SIG-M5 (cell line): ENCODE measurements around the gene LYZL2.
"Not testable (repeated sequence)": the region's sequence is repeated elsewhere in the genome, so short reads cannot be mapped to it uniquely, and the experiment has no call there.

Experiments
- DNase-seq: peaks from one replicate; lab custom pipeline; 2025; lab: John Stamatoyannopoulos, UW

LYZL2 gene

GRCh38 chr10:30594077-30594476 is 35.5 kb downstream of the LYZL2 start:
- DNase-seq = no peak

GRCh38 chr10:30592770-30593169 is 36.8 kb downstream of the LYZL2 start:
- not testable (repeated sequence) for DNase-seq

GRCh38 chr10:30591249-30591670 is 38.3 kb downstream of the LYZL2 start:
- no peak for DNase-seq

GRCh38 chr10:30589441-30589840 is 40.1 kb downstream of the LYZL2 start:
- no peak for DNase-seq

GRCh38 chr10:30587522-30588031 is 42.0 kb downstream of the LYZL2 start:
- DNase-seq = peak; percentile 14

GRCh38 chr10:30586828-30587227 is 42.7 kb downstream of the LYZL2 start:
- no peak for DNase-seq

GRCh38 chr10:30583778-30584415 is 45.7 kb downstream of the LYZL2 start:
- DNase-seq = no peak

GRCh38 chr10:30581779-30582380 is 47.7 kb downstream of the LYZL2 start:
- no peak for DNase-seq

- no peak for DNase-seq
Observed at GRCh38 chr10:30580676-30581075, 48.9 kb downstream of the LYZL2 start.

GRCh38 chr10:30580241-30580640 is 49.3 kb downstream of the LYZL2 start:
- DNase-seq = no peak

GRCh38 chr10:30579574-30579973 is 50.0 kb downstream of the LYZL2 start:
- no peak for DNase-seq

- DNase-seq = no peak
Observed at GRCh38 chr10:30577048-30577447, 52.5 kb downstream of the LYZL2 start.

GRCh38 chr10:30576641-30577040 is 52.9 kb downstream of the LYZL2 start:
- no peak for DNase-seq

GRCh38 chr10:30574432-30574796 is 55.1 kb downstream of the LYZL2 start:
- DNase-seq = no peak

GRCh38 chr10:30573721-30574431 is 55.7 kb downstream of the LYZL2 start:
- no peak for DNase-seq

GRCh38 chr10:30565449-30565848 is 64.1 kb downstream of the LYZL2 start:
- no peak for DNase-seq

GRCh38 chr10:30562787-30563186 is 66.8 kb downstream of the LYZL2 start:
- no peak for DNase-seq
